Ovary (tissue), 3 donors: ENCODE results near the gene CATSPERB.

ENCODE experiments used
- EP300 ChIP-seq: sonication (generic); formaldehyde crosslinking; IDR thresholded peaks from one replicate; pipeline ENCODE4 v1.6.1; 2017; ENCODE audit warnings: antibody characterized with exemption
- POLR2A ChIP-seq: fragments of 450-650 bp; IDR thresholded peaks from one replicate; pipeline ENCODE4 v1.6.1; 2017; ENCODE audit warnings: antibody characterized with exemption, mild to moderate bottlenecking, moderate library complexity
- TF ChIP-seq, protein P1 (sequence below), 3 donors: fragments of 450-650 bp in 2 of 3; fragments of 200-600 bp in 1 of 3; IDR thresholded peaks; one replicate each; pipeline versions ENCODE4 v1.5.1 to v1.8.0; 2016 to 2022; ENCODE audit warnings: antibody characterized with exemption in 3 of 3, mild to moderate bottlenecking in 1 of 3
- donor health status: DM: no; HTN: no; CAD: no.

GRCh38 chr14:91669867-91670266 lies 62.0 kb downstream of the CATSPERB start:
- no peak for TF ChIP-seq POLR2A
- TF ChIP-seq, protein P1, sequence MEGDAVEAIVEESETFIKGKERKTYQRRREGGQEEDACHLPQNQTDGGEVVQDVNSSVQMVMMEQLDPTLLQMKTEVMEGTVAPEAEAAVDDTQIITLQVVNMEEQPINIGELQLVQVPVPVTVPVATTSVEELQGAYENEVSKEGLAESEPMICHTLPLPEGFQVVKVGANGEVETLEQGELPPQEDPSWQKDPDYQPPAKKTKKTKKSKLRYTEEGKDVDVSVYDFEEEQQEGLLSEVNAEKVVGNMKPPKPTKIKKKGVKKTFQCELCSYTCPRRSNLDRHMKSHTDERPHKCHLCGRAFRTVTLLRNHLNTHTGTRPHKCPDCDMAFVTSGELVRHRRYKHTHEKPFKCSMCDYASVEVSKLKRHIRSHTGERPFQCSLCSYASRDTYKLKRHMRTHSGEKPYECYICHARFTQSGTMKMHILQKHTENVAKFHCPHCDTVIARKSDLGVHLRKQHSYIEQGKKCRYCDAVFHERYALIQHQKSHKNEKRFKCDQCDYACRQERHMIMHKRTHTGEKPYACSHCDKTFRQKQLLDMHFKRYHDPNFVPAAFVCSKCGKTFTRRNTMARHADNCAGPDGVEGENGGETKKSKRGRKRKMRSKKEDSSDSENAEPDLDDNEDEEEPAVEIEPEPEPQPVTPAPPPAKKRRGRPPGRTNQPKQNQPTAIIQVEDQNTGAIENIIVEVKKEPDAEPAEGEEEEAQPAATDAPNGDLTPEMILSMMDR (IDR thresholded peaks at IDR 0.05) = no peak
- TF ChIP-seq EP300 = no peak
